WTC11 (cell line): Measurements from ENCODE around the gene CCDC126. TPM values are rescaled to one million over a fixed set of nuclear protein-coding genes. Genes with fewer than 3 reads are reported as not detected.
A peak's percentile ranks its signal among the peaks of the same experiment; 100 is the strongest.
"Not testable (repeated sequence)": the region's sequence is repeated elsewhere in the genome, so short reads cannot be mapped to it uniquely, and the experiment has no call there.

ENCODE experiments used
- ATAC-seq: fragments of 200-7000 bp; cut with Tn5 transposase; 2 replicates; pipeline ENCODE4 v1.10.0; 2021; ENCODE audit warnings: mild to moderate bottlenecking, moderate library complexity
- CTCF ChIA-PET: fragments of 300-600 bp; sonication (Branson Sonifier 250); formaldehyde crosslinking; loops from one replicate; lab custom pipeline; 2021; ENCODE audit warnings: antibody characterized with exemption; lab: Charles Lee
- POLR2A ChIA-PET: fragments of 350-600 bp; sonication (Branson Sonifier 250); formaldehyde crosslinking; loops from one replicate; lab custom pipeline; 2021; ENCODE audit warnings: antibody characterized with exemption; lab: Charles Lee
- DNase-seq: peaks from one replicate; pipeline ENCODE4 v3.0.0; 2021; ENCODE audit warnings: low spot score
- H3K27ac Mint-ChIP-seq: 2 replicates; pipeline ENCODE4 v1.8.0; 2021; ENCODE audit warnings: mixed read lengths
- H3K27me3 Mint-ChIP-seq: 2 replicates; pipeline ENCODE4 v1.8.0; 2021; ENCODE audit warnings: low read depth, mild to moderate bottlenecking, moderate library complexity, mixed read lengths
- H3K36me3 Mint-ChIP-seq: 2 replicates; pipeline ENCODE4 v1.8.0; 2021; ENCODE audit warnings: mixed read lengths
- H3K4me1 Mint-ChIP-seq: 2 replicates; pipeline ENCODE4 v1.8.0; 2022; ENCODE audit warnings: mixed read lengths
- H3K4me3 Mint-ChIP-seq: 2 replicates; pipeline ENCODE4 v1.8.0; 2021; ENCODE audit warnings: mild to moderate bottlenecking, moderate library complexity, mixed read lengths
- H3K9me3 Mint-ChIP-seq: 2 replicates; pipeline ENCODE4 v1.8.0; 2021; ENCODE audit warnings: mixed read lengths
- CREB1 ChIP-seq: sonication (generic); formaldehyde crosslinking; IDR thresholded peaks from 2 replicates; pipeline ENCODE4 v1.8.0; 2023; ENCODE audit warnings: mild to moderate bottlenecking, missing genetic modification reagents
- E2F1 ChIP-seq: sonication (generic); formaldehyde crosslinking; IDR thresholded peaks from 2 replicates; pipeline ENCODE4 v1.8.0; 2022; ENCODE audit warnings: mild to moderate bottlenecking, missing genetic modification reagents
- ERG ChIP-seq: fragments of 250-450 bp; sonication (Bioruptor Pico); IDR thresholded peaks from 2 replicates; pipeline ENCODE4 v1.8.0; 2021; ENCODE audit warnings: mild to moderate bottlenecking
- ESRRA ChIP-seq: sonication (generic); formaldehyde crosslinking; IDR thresholded peaks from 2 replicates; pipeline ENCODE4 v1.8.1; 2022; ENCODE audit warnings: mild to moderate bottlenecking, missing genetic modification reagents, borderline replicate concordance
- FOXJ3 ChIP-seq: sonication (generic); formaldehyde crosslinking; IDR thresholded peaks from 2 replicates; pipeline ENCODE4 v1.9.0; 2021; ENCODE audit warnings: missing genetic modification reagents, mild to moderate bottlenecking, borderline replicate concordance
- FOXP1 ChIP-seq: sonication (generic); formaldehyde crosslinking; IDR thresholded peaks from 2 replicates; pipeline ENCODE4 v1.8.0; 2022; ENCODE audit warnings: missing genetic modification reagents, mild to moderate bottlenecking, moderate library complexity, borderline replicate concordance
- MAX ChIP-seq: sonication (generic); formaldehyde crosslinking; IDR thresholded peaks from 2 replicates; pipeline ENCODE4 v1.8.0; 2022; ENCODE audit warnings: mild to moderate bottlenecking, missing genetic modification reagents
- NR2C2 ChIP-seq: sonication (generic); formaldehyde crosslinking; IDR thresholded peaks from 2 replicates; pipeline ENCODE4 v1.8.0; 2022; ENCODE audit warnings: mild to moderate bottlenecking, missing genetic modification reagents
- NR3C1 ChIP-seq: sonication (generic); formaldehyde crosslinking; conservative IDR thresholded peaks from 2 replicates; pipeline ENCODE4 v1.8.1; 2023; ENCODE audit warnings: low read depth, mild to moderate bottlenecking, missing genetic modification reagents
- RELA ChIP-seq: sonication (generic); formaldehyde crosslinking; IDR thresholded peaks from 2 replicates; pipeline ENCODE4 v1.8.1; 2022; ENCODE audit warnings: missing genetic modification reagents, mild to moderate bottlenecking, borderline replicate concordance
- RORB ChIP-seq: fragments of 250-450 bp; sonication (Bioruptor Pico); IDR thresholded peaks from 2 replicates; pipeline ENCODE4 v1.9.0; 2021; ENCODE audit warnings: mild to moderate bottlenecking
- SMAD3 ChIP-seq: sonication (generic); formaldehyde crosslinking; IDR thresholded peaks from 2 replicates; pipeline ENCODE4 v1.8.0; 2022; ENCODE audit warnings: missing genetic modification reagents, mild to moderate bottlenecking, borderline replicate concordance
- TEAD4 ChIP-seq: sonication (generic); formaldehyde crosslinking; IDR thresholded peaks from 2 replicates; pipeline ENCODE4 v1.8.0; 2022; ENCODE audit warnings: mild to moderate bottlenecking, missing genetic modification reagents
- TP53 ChIP-seq: sonication (generic); formaldehyde crosslinking; IDR thresholded peaks from 2 replicates; pipeline ENCODE4 v1.8.1; 2023; ENCODE audit warnings: mild to moderate bottlenecking, missing genetic modification reagents
- ZBTB21 ChIP-seq: sonication (generic); formaldehyde crosslinking; IDR thresholded peaks from 2 replicates; pipeline ENCODE4 v1.8.1; 2023; ENCODE audit warnings: mild to moderate bottlenecking, missing genetic modification reagents, borderline replicate concordance
- ZMAT4 ChIP-seq: fragments of 250-450 bp; sonication (Bioruptor Pico); IDR thresholded peaks from 2 replicates; pipeline ENCODE4 v1.9.0; 2021; ENCODE audit warnings: mild to moderate bottlenecking
- ZNF138 ChIP-seq: sonication (generic); formaldehyde crosslinking; conservative IDR thresholded peaks from 2 replicates; pipeline ENCODE4 v1.8.1; 2022; ENCODE audit warnings: mild to moderate bottlenecking, moderate library complexity, missing genetic modification reagents
- ZNF396 ChIP-seq: fragments of 250-450 bp; sonication (Bioruptor Pico); IDR thresholded peaks from 2 replicates; pipeline ENCODE4 v1.8.0; 2021; ENCODE audit warnings: mild to moderate bottlenecking, moderate library complexity, borderline replicate concordance
- ZNF416 ChIP-seq: fragments of 250-450 bp; sonication (Bioruptor Pico); IDR thresholded peaks from 2 replicates; pipeline ENCODE4 v1.9.0; 2021; ENCODE audit warnings: mild to moderate bottlenecking, inconsistent platforms
- total RNA-seq: library from RNA; stranded (reverse); gene quantifications from 3 replicates; pipeline ENCODE4 v1.2.3, GENCODE V29; 2021
- TF ChIP-seq, protein P1 (sequence below): sonication (generic); formaldehyde crosslinking; IDR thresholded peaks from 2 replicates; pipeline ENCODE4 v1.8.1; 2022; ENCODE audit warnings: missing genetic modification reagents, borderline replicate concordance
- TF ChIP-seq, protein P2 (sequence below): sonication (generic); formaldehyde crosslinking; IDR thresholded peaks from 2 replicates; pipeline ENCODE4 v1.8.1; 2023; ENCODE audit warnings: mild to moderate bottlenecking, missing genetic modification reagents
- TF ChIP-seq, protein P3 (sequence below): sonication (generic); formaldehyde crosslinking; IDR thresholded peaks from 2 replicates; pipeline ENCODE4 v1.8.0; 2023; ENCODE audit warnings: missing genetic modification reagents, mild to moderate bottlenecking, borderline replicate concordance
- TF ChIP-seq, protein P4 (sequence below): sonication (generic); formaldehyde crosslinking; IDR thresholded peaks from 2 replicates; pipeline ENCODE4 v1.8.1; 2022; ENCODE audit warnings: mild to moderate bottlenecking, missing genetic modification reagents, moderate library complexity, borderline replicate concordance

CCDC126 gene
- total RNA-seq, 1 experiment from 2014 or later, result 5.1 TPM

- TF ChIP-seq FOXJ3 (CRISPR knock-in tag), result no peak
- TF ChIP-seq ERG (CRISPR knock-in tag), result no peak
- TF ChIP-seq, protein P1, sequence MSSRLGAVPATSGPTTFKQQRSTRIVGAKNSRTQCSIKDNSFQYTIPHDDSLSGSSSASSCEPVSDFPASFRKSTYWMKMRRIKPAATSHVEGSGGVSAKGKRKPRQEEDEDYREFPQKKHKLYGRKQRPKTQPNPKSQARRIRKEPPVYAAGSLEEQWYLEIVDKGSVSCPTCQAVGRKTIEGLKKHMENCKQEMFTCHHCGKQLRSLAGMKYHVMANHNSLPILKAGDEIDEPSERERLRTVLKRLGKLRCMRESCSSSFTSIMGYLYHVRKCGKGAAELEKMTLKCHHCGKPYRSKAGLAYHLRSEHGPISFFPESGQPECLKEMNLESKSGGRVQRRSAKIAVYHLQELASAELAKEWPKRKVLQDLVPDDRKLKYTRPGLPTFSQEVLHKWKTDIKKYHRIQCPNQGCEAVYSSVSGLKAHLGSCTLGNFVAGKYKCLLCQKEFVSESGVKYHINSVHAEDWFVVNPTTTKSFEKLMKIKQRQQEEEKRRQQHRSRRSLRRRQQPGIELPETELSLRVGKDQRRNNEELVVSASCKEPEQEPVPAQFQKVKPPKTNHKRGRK (CRISPR knock-in tag), result no peak
- TF ChIP-seq CREB1 (CRISPR knock-in tag), result no peak
- TF ChIP-seq, protein P2, sequence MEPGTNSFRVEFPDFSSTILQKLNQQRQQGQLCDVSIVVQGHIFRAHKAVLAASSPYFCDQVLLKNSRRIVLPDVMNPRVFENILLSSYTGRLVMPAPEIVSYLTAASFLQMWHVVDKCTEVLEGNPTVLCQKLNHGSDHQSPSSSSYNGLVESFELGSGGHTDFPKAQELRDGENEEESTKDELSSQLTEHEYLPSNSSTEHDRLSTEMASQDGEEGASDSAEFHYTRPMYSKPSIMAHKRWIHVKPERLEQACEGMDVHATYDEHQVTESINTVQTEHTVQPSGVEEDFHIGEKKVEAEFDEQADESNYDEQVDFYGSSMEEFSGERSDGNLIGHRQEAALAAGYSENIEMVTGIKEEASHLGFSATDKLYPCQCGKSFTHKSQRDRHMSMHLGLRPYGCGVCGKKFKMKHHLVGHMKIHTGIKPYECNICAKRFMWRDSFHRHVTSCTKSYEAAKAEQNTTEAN (CRISPR knock-in tag), result no peak
- no peak for TF ChIP-seq E2F1
- TF ChIP-seq ZNF416 (CRISPR knock-in tag), result no peak
- TF ChIP-seq RORB (CRISPR knock-in tag), result no peak
- TF ChIP-seq SMAD3, result no peak
- 0 out of 2 replicates have a peak, but pooled peaks have one; percentile 0 for TF ChIP-seq TEAD4 (CRISPR knock-in tag)
- TF ChIP-seq TP53 (CRISPR knock-in tag), result 0 out of 2 replicates have a peak, but pooled peaks have one; percentile 21
- TF ChIP-seq, protein P3, sequence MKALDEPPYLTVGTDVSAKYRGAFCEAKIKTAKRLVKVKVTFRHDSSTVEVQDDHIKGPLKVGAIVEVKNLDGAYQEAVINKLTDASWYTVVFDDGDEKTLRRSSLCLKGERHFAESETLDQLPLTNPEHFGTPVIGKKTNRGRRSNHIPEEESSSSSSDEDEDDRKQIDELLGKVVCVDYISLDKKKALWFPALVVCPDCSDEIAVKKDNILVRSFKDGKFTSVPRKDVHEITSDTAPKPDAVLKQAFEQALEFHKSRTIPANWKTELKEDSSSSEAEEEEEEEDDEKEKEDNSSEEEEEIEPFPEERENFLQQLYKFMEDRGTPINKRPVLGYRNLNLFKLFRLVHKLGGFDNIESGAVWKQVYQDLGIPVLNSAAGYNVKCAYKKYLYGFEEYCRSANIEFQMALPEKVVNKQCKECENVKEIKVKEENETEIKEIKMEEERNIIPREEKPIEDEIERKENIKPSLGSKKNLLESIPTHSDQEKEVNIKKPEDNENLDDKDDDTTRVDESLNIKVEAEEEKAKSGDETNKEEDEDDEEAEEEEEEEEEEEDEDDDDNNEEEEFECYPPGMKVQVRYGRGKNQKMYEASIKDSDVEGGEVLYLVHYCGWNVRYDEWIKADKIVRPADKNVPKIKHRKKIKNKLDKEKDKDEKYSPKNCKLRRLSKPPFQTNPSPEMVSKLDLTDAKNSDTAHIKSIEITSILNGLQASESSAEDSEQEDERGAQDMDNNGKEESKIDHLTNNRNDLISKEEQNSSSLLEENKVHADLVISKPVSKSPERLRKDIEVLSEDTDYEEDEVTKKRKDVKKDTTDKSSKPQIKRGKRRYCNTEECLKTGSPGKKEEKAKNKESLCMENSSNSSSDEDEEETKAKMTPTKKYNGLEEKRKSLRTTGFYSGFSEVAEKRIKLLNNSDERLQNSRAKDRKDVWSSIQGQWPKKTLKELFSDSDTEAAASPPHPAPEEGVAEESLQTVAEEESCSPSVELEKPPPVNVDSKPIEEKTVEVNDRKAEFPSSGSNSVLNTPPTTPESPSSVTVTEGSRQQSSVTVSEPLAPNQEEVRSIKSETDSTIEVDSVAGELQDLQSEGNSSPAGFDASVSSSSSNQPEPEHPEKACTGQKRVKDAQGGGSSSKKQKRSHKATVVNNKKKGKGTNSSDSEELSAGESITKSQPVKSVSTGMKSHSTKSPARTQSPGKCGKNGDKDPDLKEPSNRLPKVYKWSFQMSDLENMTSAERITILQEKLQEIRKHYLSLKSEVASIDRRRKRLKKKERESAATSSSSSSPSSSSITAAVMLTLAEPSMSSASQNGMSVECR, result peak; percentile 76; the same call in 1 of the 2 replicates
- no peak for TF ChIP-seq NR2C2 (CRISPR knock-in tag)
- TF ChIP-seq ZNF396 (CRISPR knock-in tag), result no peak
- peak; percentile 63; the same call in 1 of the 2 replicates for TF ChIP-seq MAX (CRISPR knock-in tag)
- TF ChIP-seq NR3C1 (CRISPR knock-in tag), result no peak
- no peak for TF ChIP-seq FOXP1
- no peak for TF ChIP-seq ESRRA (CRISPR knock-in tag)
- no peak for TF ChIP-seq RELA (CRISPR knock-in tag)
- TF ChIP-seq ZNF138 (CRISPR knock-in tag), result no peak
- TF ChIP-seq ZBTB21 (CRISPR knock-in tag), result no peak
- TF ChIP-seq, protein P4, sequence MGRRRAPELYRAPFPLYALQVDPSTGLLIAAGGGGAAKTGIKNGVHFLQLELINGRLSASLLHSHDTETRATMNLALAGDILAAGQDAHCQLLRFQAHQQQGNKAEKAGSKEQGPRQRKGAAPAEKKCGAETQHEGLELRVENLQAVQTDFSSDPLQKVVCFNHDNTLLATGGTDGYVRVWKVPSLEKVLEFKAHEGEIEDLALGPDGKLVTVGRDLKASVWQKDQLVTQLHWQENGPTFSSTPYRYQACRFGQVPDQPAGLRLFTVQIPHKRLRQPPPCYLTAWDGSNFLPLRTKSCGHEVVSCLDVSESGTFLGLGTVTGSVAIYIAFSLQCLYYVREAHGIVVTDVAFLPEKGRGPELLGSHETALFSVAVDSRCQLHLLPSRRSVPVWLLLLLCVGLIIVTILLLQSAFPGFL, result no peak
- no peak for TF ChIP-seq ZMAT4
Measured at GRCh38 chr7:23680414-23681405, 83.5 kb downstream of the CCDC126 start (continued).

GRCh38 chr7:23684041-23684440, 86.9 kb downstream of the CCDC126 start:
- Mint-ChIP-seq H3K4me1 (peaks cover 22% of the 10 kb centered on the region), H3K27ac (0 out of 2 replicates have a peak overlapping the region, but pooled peaks have one; percentile 36), H3K36me3 (peaks cover 29% of the 10 kb centered on the region)
- H3K27me3 Mint-ChIP-seq, H3K4me3 Mint-ChIP-seq, DNase-seq, ATAC-seq, H3K9me3 Mint-ChIP-seq, POLR2A ChIA-PET: not testable (repeated sequence)
- CTCF ChIA-PET, result interaction anchor here (1.3 to 1.5 kb wide), 2 partner anchors 13 to 29 kb away, joined by 5 to 6 read pairs; no protein-coding TSS in a partner anchor
